ENCODE data around the gene TMEM131.

The TMEM131 gene

GRCh38 chr2:97734061-97735051, 261.4 kb downstream of the TMEM131 start:
- DNase-seq, result no peak

DNA sequence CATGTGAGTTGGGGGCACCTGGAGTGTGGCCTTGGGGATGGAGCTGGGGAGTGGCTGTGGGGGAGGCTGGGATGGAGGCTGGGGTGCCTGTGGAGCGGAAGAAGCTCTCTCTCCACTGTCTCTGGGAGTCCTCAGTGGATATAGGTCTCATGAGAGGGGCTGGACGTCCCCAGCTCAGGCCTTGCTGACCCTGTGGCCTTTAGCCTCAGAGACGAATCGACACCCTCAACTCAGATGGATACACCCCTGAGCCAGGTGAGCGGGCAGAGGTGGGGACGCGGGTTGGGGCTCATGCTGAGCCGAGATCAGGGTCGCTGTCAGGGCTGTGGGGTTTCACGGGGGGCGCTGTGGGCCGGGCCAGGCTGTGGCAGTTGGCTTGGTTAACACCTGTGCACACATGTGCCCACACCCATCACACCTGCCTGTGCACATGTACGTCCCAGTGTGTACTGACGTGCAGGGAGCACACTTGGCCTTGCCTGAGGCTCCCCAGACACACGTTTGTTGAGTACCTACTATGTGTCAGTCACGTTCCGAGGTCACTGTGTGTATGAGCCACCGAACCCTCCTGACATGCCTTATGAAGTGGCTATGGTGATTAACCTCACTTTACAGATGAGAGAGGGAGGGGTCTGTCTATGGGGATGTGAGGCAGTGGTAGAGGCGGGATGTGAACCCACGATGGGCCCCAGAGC, 262.3 kb downstream of the TMEM131 start:
- DNase-seq, result no peak

DNA sequence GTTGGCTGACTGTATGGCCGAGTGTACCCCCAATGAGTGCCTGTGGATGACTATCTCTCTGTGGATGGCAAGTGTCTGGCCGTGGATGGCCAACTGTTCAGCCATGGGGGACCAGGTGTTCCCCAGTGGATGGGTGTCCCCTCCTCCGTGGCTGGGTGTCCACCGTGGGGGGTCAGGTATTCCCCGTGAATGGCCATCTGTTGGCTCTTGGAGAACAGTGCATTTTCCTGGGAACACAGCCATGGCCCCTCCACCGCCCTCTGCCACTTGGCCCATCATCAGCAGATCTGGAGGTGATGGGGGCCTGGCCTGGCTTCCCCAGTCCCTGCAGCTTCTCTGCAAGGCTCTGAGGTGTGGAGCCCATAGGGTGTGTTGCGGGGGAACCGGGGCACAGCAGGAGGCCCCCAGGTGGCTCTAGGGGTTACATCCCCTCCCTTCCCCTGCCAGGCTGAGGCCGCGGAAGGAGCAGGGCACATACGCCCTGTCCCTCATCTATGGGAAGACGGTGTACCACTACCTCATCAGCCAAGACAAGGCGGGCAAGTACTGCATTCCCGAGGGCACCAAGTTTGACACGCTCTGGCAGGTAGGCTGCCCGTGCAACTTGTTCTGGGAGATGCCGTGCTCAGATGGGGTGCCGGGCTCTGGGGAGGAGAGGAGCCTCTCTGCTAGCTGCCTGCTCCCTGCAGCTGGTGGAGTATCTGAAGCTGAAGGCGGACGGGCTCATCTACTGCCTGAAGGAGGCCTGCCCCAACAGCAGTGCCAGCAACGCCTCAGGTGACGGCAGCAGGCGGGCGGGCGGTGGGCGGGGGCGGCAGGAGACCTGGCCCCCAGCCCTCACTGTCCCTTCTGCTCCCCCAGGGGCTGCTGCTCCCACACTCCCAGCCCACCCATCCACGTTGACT, 263.1 kb downstream of the TMEM131 start:
- no peak for DNase-seq

GRCh38 chr2:97731274-97732020, 264.3 kb downstream of the TMEM131 start:
- DNase-seq, result no peak

DNA sequence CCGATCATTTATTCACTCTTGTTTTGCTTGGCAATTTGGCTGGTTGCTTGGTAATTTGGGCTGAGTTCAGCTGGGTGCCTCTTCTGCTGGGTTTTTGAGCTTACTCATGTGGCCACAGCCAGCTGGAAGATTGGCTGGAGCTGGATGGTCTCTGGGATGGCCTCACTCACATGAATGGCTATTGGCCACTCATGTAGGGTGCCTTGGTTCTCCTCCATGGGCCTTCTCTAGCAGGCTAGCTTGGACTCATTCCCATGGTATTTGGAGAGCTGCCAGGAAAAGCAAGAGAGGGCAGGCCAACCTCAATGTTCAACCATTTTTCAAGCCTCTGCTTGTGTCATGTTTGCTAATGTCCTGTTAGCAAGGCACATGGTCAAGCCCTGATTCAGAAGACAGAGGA, 265.5 kb downstream of the TMEM131 start:
- no peak for DNase-seq

DNA sequence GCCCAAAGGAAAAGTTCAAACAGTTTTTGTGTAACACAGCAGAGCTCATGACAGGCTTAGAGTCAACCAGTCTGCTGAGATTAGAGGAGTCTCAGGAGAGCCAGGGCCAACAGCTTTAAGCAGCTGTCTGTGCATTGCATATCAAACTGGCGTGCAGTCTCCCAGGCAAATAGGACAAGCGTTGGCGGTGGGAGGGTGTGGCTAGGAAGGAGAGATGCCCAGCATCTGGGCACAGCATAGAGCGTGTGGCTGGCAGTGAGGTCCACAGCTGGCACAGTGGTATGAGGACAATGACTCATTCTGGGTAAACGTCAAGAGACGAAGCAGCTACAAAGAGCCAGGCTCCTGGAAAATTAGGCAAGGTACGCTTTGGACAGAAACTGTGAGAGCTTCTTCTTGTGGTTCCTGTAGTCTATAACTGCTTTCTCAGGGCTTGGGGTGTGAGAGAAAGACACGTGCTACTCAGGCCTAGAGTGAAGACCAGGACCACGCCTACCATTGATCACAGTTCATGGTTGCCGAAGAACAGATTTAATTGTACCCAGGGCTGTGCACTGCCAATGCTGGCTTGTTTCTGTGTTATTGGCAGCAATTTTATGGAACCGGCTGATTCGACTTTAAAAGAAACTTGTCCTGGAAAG, 267.5 kb downstream of the TMEM131 start:
- no peak for DNase-seq

DNA sequence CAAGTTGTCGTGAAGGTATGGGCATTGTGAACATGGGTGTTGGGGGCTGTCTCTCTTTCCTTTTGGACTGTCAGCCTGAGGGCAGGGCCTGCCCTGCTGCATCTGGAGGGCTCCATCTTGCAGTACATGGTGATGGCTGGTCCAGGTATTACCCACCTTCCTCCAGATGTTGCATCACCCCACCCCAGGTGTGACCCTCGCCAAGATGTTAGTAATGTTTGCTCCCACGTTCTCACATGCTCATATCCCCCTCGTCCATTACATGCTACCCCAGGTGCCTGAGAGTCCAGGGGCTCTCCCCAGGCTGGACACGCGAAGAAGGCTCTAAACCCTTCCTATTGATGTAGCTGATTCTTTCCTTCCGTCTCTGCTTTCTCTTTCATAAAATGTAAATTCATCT, 268.5 kb downstream of the TMEM131 start:
- no peak for DNase-seq

- no peak for DNase-seq
Measured at GRCh38 chr2:97726261-97727064, 269.3 kb downstream of the TMEM131 start.

GRCh38 chr2:97724946-97725688, 270.6 kb downstream of the TMEM131 start:
- no peak for DNase-seq

DNA sequence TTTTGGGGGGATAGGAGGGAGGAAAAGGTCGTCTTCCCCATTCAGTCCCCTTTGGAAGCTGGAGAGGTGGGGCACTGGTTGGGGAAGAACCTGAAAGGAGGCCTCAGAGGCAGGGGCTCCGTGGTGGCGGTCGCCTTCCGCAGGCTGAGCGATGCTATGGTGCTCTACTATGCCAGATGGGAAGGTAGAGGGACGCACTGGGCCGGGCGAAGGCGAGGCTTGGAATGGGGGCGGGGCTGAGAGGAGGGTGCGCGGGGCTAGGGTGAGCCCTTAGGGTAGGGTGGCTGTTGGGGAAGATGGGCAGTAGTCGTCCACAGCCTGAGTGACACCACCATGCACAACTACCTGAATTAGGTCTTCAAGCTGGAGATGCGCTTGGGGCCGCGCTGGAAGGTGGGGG, 271.2 kb downstream of the TMEM131 start:
- DNase-seq, result no peak

GRCh38 chr2:97724073-97724410, 271.7 kb downstream of the TMEM131 start:
- no peak for DNase-seq

DNA sequence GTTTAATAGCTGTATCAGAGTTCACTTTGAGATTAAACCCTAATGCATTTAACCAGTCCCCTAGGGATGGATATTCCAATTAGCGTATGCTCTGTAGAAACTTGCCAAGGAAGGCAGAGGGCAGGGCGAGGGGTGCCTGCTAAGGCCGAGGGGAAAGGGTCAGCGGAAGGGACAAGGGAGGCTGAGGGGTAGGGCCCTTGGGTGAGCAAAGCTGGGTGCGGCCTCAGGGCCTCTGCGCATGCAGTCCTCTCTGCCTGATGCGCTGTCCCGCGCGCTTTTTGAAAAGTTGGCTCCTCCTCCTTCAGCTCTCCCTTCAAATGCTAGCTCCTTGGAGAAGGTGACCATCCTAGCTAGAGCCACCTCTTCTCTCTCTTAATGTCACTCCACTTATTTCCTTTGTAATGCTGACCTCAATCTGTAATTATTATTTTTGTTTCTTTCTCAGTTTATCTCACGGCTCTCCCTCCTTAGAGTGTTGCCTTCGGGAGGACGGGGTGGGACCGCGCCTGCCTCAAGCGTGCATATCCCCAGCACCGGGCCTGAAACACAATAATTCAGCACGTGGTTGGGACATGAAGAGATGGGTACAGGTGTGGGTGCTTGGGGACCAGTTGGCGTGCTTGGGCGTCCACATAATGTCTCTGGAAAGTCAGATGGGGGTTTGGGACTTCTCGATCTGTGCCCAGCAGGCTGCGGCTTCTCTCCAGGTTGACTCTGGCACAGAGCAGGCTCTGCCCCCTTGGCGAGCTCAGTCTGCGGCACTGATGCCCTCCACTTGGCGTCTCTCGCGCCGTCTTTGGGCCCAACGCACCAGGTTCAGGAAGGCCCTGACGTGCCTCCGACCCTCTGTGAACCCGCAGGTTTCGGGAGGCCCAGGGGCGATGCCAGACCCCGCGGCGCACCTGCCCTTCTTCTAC, 272.3 kb downstream of the TMEM131 start:
- DNase-seq, result no peak

DNA sequence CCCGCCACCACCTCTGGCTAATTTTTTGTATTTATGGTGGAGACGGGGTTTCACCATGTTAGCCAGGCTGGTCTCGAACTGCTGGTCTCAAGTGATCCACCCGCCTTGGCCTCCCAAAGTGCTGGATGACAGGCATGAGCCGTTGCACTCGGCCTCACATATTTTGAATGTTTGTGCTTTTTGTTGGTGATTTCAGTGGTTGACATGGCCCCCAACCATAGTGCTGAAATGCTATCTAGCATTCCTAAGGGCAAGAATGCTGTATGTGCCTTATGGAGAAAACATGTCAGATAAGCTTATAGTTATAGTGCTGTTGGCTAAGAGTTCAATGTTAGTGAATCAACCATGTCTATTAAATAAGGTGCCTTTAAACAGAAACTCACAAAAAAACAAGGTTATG, 273.5 kb downstream of the TMEM131 start:
- DNase-seq, result no peak

- DNase-seq, result no peak
Measured at GRCh38 chr2:97720746-97721145, 275.0 kb downstream of the TMEM131 start.

- no peak for DNase-seq
Measured at GRCh38 chr2:97719362-97720155, 276.2 kb downstream of the TMEM131 start.

DNA sequence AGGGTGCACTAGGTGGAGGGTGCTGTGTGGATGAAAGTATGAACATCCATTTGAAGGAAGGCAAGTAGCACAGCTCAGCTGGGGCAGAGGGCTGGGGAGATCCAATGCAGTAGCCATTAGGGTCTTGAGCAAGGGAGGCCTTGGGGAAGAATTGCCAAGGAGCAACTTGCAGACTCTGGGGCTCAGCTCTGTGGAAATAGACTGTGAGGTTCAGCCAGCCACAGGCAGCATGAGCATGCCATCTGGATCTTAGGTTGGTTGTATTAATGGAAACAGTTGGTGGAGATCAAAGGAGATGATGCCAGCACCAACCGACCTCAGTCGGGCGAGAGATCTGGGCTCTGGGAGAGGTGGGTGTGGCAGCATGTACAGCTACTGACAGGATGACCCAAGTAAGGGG, 276.8 kb downstream of the TMEM131 start:
- no peak for DNase-seq

DNA sequence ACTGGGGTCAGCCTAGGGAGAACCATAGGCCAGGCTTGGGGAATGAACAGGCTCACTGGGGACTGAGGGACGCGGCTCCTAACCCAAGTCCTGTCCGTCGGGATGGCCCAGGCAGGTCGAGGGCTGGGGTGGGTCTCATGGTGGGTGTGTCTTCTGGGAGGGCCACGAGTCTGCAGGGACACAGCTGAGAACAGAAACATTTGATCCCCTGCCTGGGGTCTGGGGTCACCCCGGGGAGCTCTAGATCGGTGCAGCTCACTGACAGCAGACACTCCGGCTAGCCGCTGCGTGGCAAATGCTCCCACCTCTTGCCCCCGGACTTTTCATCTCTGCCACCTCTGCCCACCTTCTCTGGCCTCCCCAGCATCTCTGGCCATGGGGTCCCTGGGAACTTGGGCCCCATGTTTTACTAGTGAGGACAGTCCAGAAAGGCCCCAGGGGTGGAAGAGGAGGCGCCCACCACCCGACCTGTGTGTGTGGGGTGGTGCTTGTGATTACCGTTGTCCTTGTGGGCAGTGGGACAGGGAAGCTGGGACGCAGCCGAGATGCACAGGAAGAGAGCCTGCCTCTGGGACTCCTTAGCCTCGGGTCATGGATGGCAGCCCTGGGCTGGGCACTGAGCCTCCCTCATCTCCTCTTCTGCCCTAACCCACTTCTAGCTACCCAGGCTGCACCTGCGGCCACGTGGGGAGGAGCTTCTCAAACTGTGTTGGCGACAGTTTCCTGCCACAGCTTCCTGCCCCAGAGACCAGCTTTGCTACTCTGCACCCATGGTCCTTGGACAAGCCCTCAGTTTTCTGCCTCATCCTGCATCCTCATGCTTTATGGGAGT, 277.5 kb downstream of the TMEM131 start:
- DNase-seq, result no peak
